HG03457 (cell line): ENCODE data around the gene GLG1.
"Not testable (repeated sequence)": the region's sequence is repeated elsewhere in the genome, so short reads cannot be mapped to it uniquely, and the experiment has no call there.

Experiments used
- ATAC-seq: cut with Tn5 transposase; IDR thresholded peaks from one replicate; pipeline ENCODE4 v1.9.1; 2021; ENCODE audit warnings: moderate number of reproducible peaks; ENCODE audit not compliant: unreplicated experiment

Gene GLG1

DNA sequence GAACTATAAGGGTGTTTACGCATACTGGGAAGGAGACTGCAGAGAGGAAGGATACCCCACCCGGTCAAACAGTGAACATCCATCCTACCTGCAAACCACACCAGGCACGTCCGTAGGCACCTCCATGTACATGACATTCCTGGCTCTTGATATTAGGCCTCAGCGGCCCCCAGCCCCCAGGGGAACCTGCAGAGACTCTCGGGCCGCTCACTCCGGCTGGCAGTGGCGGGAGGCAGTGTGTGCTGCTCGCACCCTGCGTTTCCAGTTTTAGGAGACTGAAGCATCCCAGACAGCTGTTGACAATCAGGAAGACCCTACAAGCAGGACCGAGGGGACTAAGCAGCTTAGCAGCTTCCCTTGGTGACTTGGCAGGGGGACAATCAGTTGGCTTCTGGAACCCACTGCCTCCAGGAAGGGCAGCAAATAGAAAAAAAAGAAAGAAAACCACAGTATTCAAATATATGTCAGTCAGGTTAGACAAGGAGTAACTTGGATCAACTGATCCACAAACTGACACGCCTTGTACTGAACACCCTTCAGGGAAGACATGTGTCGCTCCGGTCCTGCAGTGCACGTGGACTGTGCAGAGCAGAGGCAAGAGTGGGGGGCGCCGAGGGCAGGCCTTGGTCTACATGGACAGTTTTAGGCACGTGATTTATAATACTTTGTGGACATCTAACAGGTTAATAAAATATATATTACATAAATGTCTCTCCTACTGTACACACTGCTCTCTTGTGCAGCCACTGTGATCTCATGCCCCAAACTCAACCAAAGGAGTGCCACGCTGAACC, 155.8 kb downstream of the GLG1 start:
- ATAC-seq: no peak

GRCh38 chr16:74450236-74450635, 156.7 kb downstream of the GLG1 start:
- no peak for ATAC-seq

DNA sequence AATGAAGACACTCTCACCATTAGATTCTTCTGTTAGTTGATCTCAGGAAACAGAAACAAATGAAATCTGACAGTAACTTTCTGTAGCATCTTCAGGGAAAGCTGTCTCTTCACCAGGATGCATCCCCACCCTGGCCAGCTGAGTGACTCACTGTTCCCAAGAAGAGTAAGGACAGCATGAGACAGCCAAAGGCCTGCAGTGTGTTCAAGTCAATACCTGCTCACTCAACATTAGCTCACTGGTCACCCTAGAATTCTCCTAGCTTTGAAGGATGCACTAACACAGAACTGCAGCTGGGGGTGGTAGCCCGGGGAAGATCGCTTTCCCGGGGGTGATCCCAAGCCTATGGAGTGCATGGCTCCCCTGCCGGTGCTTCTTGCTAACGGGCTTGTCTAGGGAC, 157.4 kb downstream of the GLG1 start:
- no peak for ATAC-seq

- no peak for ATAC-seq
Measured at GRCh38 chr16:74448990-74449389, 157.9 kb downstream of the GLG1 start.

DNA sequence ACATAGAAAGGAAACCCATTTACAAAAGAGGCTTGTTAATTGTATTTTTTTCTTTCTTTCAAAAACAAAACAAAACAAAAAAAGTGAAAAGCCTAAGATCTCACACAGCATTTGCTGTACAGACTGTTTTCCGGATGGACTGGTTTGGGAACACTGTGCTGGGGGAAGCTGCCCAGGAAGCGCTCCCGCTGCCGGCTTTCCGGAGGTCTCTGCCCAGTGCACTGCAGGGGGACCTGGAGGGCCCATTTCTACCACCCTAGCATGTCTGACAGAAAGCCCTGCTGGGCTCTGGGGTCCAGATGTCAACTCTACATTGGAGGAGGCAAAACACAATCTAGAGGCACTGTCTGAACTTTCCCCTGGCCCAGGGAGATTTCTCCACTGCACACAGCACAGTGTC, 159.3 kb downstream of the GLG1 start:
- ATAC-seq: no peak

DNA sequence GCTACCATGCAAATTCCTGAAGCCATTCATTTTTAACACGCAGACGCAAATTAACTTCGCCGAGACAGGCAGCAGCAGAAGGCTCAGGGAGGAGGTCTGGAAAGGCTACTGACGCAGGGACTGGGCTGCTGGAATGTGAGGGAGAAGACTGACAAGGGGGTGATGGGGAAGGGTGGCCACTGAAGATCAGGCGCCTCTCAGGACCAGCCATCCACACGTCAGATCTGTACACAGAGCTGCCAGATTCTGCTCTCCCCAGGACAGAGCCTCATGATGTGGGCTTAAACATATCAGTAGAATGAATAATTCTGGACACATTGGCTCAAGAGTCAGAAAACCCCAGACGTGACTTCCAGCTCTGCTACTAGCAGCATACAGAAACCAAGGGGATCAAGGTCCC, 160.0 kb downstream of the GLG1 start:
- no peak for ATAC-seq

GRCh38 chr16:74443624-74444346, 163.1 kb downstream of the GLG1 start:
- not testable (repeated sequence) for ATAC-seq

DNA sequence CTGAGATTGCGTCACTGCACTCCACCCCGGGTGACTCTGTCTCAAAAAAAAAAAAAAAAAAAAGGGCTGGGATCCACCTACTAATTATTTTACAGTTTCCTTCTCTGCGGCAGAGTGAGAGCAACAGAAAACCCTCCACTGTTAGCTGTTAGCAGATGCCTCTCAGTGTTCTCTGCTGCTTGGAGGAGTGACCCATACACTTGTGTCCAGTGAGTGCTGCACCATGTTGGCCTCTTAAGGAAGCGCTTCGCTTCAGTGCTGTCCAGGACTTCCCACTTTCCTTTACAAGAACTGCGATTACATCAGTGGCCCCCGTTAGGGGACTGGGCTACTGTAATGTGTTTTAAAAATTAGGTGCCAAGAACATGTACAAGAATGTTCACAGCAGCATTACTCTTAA, 167.2 kb downstream of the GLG1 start:
- no peak for ATAC-seq

DNA sequence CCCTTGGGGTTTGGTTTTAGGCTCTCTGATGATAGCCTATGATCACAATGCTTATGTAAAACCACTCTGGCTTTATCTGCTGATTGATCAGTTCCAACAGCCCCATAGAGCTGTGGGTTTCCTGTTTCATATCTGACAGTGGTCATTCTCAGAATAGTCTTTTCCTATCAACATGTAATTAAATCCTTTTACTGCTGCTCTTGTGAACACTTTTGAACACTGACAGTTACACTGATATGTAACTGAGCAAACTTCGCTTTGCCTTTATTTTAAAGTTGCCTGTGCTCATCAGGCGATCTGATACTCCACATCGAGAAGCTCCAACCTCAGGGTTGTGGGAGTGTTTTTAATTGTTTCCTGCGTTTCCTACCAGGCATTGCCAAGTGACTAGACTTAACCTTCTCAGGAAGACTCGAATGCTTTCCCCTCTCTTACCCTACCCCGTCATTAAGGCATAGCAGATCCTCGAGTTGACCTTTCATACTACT, 168.4 kb downstream of the GLG1 start:
- no peak for ATAC-seq

DNA sequence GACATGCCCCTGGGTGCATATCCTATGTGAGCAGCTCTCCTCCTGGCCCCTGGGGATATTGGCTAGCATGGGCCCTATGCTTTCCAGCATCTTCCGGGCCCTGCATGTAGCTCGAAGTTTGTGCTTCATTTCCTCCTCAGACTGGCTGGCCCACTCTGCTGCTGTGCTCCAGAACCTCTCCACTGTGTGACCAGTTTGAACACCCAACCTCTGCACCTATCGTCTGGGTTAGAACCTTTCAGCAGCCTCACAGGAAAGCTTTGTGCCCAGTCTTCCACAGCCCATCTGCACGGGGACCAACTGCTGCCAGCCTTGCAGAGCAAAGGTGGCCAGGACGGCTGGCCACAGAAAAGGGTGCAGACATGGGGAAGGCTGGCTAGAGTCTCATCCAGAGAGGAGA, 175.4 kb downstream of the GLG1 start:
- no peak for ATAC-seq

DNA sequence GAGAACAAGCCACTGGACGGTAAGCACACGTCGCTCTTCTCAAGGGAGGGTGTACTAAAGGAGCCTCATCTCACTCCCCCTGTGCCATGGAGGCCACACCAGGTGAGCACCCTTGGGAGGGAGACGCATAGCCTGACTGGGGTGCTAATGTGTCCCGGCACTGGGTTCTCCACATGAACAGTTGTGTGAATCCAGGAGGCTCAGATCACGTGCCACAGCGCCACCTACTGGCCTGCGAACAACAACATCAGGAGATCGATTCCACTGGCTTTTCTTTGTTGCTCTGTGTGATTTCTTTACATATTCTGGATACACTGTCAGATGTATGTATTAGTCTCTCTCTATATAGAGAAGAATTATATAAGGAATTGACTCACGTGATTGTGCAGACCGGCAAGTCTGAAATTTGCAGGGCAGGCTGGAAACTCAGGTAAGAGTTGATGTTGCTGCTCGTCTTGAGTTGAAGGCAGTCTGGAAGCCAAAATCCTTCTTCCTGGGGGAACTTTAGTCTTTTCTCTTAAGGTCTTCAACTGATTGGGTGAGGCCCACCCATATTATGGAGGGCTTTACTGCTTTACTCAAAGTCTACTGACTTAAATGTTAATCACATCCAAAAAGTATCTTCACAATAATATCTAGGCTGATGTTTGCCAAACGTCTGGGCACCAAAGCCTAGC, 176.7 kb downstream of the GLG1 start:
- ATAC-seq: not testable (repeated sequence)

GRCh38 chr16:74428493-74428892, 178.4 kb downstream of the GLG1 start:
- ATAC-seq: not testable (repeated sequence)

DNA sequence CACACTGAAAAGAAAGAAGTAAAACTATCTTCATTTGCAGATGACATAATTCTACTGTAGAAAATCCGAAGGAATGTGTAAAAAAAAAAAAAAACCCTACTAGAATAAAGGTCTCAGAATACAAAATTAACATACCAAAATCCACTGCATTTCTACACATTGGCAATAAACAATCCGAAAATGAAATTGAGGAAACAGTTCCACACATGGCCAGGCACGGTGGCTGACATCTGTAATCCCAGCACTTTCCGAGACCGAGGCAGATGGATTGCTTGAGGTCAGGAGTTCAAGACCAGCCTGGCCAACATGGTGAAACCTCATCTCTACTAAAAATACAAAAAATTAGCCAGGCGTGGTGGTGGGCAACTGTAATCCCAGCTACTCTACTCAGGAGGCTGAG, 181.2 kb downstream of the GLG1 start:
- ATAC-seq: not testable (repeated sequence)

DNA sequence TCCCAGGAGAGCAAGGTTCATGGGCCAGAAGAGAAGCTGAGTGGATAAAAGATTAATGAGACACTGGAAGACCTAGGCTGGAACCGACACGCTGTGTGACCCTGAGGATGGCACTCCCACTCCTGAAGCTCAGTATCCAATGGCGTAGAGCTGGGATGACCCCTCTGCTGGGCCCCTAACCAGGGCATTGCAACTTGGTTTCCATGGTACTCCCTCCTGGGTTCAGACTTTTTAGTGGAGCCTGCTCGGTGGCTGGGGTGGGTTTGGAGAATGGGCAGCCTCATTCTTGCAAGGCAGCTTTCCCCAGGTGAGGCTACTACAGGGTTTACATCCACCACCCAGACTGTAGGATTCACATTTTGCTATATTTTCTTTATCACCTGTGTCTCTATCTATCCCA, 183.2 kb downstream of the GLG1 start:
- ATAC-seq: not testable (repeated sequence)

DNA sequence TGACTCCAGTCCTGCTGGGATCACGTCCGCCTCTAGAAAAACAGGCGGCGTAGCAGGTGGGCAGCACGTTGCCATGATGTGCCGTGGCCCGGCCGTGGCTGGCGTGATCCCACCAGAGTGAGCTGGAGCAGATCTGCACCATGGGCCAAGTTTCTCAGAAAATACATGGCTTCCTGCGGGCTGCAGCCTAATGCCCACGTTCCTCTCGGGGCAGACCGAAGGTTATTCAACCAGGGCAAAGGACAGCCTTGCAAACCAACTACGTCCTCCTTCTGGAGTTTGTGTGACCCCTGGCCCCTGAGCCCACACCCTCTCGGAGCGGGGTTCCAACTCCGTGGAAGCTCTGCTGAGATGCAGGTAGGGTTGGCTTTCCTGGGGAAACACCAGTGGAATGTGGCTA, 184.8 kb downstream of the GLG1 start:
- not testable (repeated sequence) for ATAC-seq

DNA sequence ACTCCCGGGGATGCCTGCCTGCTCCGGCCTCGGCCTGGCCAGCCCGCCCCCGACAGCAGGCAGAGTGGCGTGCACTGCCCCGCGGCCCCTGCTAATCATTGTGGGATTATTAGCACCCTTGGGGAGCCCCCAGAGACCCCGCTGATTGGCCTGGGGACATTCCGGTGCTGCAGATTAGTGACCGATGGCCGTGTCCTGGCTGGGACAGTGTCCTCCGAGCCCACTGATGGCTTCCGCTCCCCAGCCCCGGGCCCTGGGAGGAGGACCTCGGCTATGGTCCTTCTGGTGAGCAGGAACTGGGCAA, 185.5 kb downstream of the GLG1 start:
- ATAC-seq: not testable (repeated sequence)

GRCh38 chr16:74420612-74421481, 186.1 kb downstream of the GLG1 start, which contains the start of gene CLEC18B:
Gene CLEC18B (minus strand): TSS chr16:74421478. CDS start chr16:74421270, 208 bp downstream.
- ATAC-seq: not testable (repeated sequence)

DNA sequence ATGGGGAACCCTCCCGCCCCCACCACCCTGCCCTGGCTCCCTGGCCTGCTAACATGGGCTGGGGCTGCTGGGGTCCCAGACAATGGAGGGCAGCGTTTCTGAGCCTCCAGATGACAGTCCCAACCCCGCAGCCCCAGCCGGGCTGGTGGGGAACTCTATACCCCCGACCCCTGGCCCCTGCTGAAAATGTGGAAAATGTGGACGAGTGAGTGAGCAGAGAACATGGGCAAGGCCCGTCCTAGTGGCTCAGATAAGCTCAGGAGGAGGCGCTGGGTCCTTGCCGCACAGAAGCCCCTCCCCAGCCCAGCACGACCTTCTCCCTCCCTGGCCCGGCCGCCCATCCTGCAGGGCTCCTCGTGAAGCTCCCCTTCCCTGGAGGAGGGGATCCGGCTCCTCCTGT, 187.1 kb downstream of the GLG1 start:
- ATAC-seq: not testable (repeated sequence)

DNA sequence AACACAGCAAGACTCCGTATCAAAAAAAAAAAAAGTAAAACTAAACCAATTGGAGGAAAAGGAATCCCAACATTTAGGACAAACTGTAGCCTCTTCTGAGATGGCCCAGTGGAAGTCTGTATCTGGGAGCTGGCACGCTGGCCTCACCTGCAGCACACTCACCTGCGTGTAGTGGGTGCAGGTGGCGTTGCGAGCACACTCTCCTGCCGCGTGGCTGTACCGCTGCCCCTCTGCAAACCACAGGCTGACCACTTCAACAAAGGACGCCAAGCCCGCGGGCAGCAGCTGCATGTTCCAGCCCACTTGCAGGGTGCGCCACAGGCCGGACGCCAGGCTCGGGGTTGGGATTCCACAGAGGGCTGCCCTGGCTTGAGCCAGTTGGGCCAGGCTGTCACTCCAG, 189.0 kb downstream of the GLG1 start:
- ATAC-seq: not testable (repeated sequence)

DNA sequence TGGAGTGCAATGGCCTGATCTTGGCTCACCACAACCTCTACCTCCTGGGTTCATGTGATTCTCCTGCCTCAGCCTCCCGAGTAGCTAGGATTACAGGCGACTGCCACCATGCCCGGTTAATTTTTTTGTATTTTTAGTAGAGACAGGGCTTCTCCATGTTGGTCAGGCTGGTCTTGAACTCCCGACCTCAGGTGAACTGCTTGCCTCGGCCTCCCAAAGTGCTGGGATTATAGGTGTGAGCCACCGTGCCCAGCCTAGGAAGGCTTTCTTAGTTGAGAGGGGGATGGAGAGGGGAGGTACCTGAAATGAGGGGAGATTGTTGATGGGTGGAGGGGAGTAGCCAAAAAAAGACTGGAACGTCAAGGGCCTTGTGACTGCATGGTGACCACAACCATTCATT, 193.0 kb downstream of the GLG1 start:
- ATAC-seq: not testable (repeated sequence)

DNA sequence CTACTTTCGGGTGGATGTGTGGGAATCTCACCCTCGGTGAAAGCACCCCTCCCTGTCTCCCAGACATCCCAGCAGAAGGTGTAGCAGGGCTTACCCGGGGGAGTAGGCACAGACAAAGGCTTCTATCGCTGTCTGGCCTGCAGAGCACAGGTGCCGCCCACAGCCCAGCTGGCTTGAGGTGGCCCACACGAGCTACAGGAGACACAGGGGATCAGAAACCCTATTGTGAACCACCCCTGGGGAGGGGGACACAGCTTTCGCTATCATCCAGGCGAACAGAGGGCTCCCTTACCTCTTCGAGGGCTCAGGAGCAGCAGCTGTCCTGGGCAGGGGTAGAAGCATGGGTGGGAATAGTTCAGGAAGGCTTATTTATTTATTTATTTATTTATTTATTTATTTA, 193.4 kb downstream of the GLG1 start:
- not testable (repeated sequence) for ATAC-seq
